Stimulated activated CD8-positive, alpha-beta memory T cell treated with anti-CD3 and anti-CD28 coated beads, Interleukin-12 subunit alpha, Interleukin-12 subunit beta, amount 100 ng/mL, for 4 hours (primary cell): ENCODE results near the gene CYP8B1.
"Not testable (repeated sequence)": the region's sequence is repeated elsewhere in the genome, so short reads cannot be mapped to it uniquely, and the experiment has no call there.

Experiments used
- DNase-seq: peaks from one replicate; pipeline ENCODE4 v3.0.0-alpha.2; 2020; ENCODE audit warnings: low read depth

CYP8B1 gene

GRCh38 chr3:42884324-42884723 is 8.6 kb upstream of the CYP8B1 start:
- DNase-seq: no peak

GRCh38 chr3:42883251-42883930 is 7.7 kb upstream of the CYP8B1 start:
- not testable (repeated sequence) for DNase-seq

GRCh38 chr3:42880601-42881451 is 5.1 kb upstream of the CYP8B1 start:
- DNase-seq: peak; percentile 77

- DNase-seq: no peak
Observed at GRCh38 chr3:42880183-42880582, 4.5 kb upstream of the CYP8B1 start.

- no peak for DNase-seq
Observed at GRCh38 chr3:42877881-42878280, 2.2 kb upstream of the CYP8B1 start.

- no peak for DNase-seq
Observed at GRCh38 chr3:42876940-42877720, 1.5 kb upstream of the CYP8B1 start.

- no peak for DNase-seq
Observed at GRCh38 chr3:42876401-42876800, 722 bp upstream of the CYP8B1 start.

- DNase-seq: no peak
Observed at GRCh38 chr3:42874749-42875148, 930 bp downstream of the CYP8B1 start.

- no peak for DNase-seq
Observed at GRCh38 chr3:42873221-42873982, 2.3 kb downstream of the CYP8B1 start.

- no peak for DNase-seq
Observed at GRCh38 chr3:42872718-42873117, 3.0 kb downstream of the CYP8B1 start.

GRCh38 chr3:42871592-42872196 is 4.0 kb downstream of the CYP8B1 start:
- no peak for DNase-seq

- DNase-seq: no peak
Observed at GRCh38 chr3:42868841-42869240, 6.8 kb downstream of the CYP8B1 start.

- no peak for DNase-seq
Observed at GRCh38 chr3:42867138-42867537, 8.5 kb downstream of the CYP8B1 start.

- DNase-seq: no peak
Observed at GRCh38 chr3:42865256-42865655, 10.4 kb downstream of the CYP8B1 start.

- DNase-seq: no peak
Observed at GRCh38 chr3:42864321-42864950, 11.2 kb downstream of the CYP8B1 start.

- no peak for DNase-seq
Observed at GRCh38 chr3:42856544-42856943, 19.1 kb downstream of the CYP8B1 start.

GRCh38 chr3:42855547-42856380 is 19.9 kb downstream of the CYP8B1 start:
- DNase-seq: no peak

GRCh38 chr3:42855219-42855546 is 20.5 kb downstream of the CYP8B1 start:
- DNase-seq: no peak

GRCh38 chr3:42853739-42854302 is 21.9 kb downstream of the CYP8B1 start:
- DNase-seq: no peak

GRCh38 chr3:42853056-42853455 is 22.6 kb downstream of the CYP8B1 start:
- no peak for DNase-seq
